Activated gamma-delta T cell (primary cell): ENCODE data around the gene PTCRA.

Experiments
- DNase-seq: peaks from one replicate; lab custom pipeline; 2025; lab: John Stamatoyannopoulos, UW

The PTCRA gene

GRCh38 chr6:42973926-42974325 is 58.1 kb downstream of the PTCRA start:
- no peak for DNase-seq

DNA sequence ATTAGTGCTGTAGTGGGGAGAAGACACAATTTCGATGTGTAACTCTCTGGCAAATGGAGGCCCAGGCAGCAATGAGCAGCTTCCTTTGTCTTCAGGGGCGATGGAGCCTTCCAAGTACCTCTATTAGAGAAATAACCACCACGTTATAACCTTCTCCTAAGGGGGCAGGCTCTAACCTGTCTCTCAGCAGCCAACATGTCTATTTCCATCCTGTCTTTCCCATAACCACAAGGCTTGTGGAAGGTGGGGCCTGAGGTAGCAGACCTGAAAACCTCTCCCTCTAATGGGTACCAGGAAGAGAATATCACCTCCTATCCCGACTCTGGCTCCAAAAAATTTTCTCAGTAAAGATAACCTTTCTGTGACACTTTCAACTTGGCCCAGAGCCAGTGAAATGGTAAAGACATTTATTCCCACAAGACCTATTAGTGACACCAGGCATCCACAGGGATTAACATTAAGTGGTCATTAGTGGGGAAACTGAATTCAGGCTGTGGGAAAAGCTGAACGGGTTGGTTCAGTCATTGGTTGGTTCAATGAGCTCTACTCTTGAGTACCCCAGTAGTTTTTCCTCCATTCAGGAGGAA is 59.2 kb downstream of the PTCRA start:
- DNase-seq, result no peak
